Epithelial cell of esophagus (primary cell): ENCODE measurements around the gene TMPRSS9.

Experiments used
- DNase-seq: peaks from one replicate; pipeline ENCODE4 v3.0.0; 2010; ENCODE audit warnings: low read depth
- H3K4me3 ChIP-seq: 2 replicates; pipeline ENCODE4 v1.5.1; 2011; ENCODE audit warnings: mild to moderate bottlenecking, low read length, control low read depth
- TF ChIP-seq, protein P1 (sequence below): IDR thresholded peaks from 2 replicates; pipeline ENCODE4 v1.5.1; 2011; ENCODE audit warnings: low read depth, mild to moderate bottlenecking, low read length, control low read depth, inconsistent platforms; ENCODE audit not compliant: insufficient read depth; ENCODE audit errors: missing control alignments

TMPRSS9 gene

DNA sequence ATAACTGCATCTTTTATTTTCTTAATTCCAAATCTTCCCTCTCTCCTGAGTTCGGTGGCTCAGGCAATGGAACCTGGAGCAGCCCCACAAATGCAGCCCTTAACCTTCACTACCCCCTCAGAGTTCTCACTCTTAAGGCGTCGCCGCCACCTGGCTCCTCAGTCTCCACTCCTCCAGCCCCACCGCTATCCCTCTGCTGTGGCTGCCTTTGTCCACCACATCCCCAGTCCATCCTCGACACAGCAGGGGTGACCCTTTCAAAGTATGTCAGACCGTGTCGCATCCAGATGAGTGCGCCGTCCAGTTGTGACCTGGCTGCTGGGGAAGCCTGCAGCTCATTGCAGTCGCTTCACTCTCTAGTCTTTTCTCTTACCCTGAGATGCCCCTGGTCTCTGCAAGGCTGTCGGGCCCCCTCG lies 30.6 kb upstream of the TMPRSS9 start:
- no peak for DNase-seq
- TF ChIP-seq, protein P1, sequence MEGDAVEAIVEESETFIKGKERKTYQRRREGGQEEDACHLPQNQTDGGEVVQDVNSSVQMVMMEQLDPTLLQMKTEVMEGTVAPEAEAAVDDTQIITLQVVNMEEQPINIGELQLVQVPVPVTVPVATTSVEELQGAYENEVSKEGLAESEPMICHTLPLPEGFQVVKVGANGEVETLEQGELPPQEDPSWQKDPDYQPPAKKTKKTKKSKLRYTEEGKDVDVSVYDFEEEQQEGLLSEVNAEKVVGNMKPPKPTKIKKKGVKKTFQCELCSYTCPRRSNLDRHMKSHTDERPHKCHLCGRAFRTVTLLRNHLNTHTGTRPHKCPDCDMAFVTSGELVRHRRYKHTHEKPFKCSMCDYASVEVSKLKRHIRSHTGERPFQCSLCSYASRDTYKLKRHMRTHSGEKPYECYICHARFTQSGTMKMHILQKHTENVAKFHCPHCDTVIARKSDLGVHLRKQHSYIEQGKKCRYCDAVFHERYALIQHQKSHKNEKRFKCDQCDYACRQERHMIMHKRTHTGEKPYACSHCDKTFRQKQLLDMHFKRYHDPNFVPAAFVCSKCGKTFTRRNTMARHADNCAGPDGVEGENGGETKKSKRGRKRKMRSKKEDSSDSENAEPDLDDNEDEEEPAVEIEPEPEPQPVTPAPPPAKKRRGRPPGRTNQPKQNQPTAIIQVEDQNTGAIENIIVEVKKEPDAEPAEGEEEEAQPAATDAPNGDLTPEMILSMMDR = no peak
- peak overlapping the region; percentile 95 for H3K4me3 ChIP-seq

DNA sequence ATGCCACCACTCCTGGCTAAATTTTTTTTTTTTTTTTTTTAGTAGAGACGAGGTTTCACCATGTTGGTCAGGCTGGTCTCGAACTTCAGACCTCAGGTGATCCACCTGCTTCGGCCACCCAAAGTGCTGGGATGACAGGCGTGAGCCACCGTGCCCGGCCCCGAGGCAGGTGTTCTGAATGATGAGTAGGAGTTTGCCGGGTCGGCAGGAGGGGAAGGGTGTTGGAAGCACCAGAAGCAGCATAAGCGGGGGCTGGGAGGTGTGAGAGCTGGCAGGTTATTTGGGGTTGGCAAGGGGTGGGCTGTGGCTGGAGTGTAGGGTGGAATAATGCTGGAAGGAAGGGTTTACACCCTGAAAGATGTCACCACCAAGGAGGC lies 29.8 kb upstream of the TMPRSS9 start:
- DNase-seq = no peak
- no peak overlapping the region for H3K4me3 ChIP-seq
- TF ChIP-seq, protein P1 = no peak

DNA sequence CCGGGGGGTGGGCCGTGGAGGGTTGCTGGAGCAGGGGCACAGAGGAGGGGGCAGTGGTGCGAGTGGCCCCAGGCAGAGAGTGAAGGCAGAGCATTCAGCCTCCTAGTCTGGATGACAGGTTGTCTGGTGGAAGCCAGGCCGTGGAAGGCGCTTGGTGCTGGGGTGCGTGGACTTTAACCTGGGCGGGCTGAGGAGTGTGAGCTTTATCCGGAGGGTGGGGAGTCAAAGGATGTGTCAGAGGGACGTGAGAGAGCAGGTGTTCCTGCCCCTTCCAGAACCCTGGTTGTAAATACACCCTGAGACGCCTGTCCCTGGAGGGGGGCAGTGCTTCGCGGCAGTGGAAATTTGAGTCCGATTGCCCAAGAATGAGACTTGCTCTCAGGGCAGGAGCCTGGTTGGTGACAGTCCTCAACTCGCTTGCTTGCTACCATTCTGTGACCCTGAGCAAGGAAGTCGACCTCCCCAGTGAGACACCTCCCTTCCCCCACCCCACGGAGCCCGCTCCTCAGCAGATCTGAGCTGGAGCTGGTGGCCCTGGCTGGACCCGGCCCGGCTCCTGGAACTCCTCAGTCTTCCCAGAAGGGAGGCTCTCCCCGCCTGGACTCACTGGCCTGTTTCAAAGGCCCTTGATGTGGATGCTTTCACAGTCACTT lies 29.3 kb upstream of the TMPRSS9 start:
- H3K4me3 ChIP-seq = no peak overlapping the region
- no peak for DNase-seq
- TF ChIP-seq, protein P1 = no peak

DNA sequence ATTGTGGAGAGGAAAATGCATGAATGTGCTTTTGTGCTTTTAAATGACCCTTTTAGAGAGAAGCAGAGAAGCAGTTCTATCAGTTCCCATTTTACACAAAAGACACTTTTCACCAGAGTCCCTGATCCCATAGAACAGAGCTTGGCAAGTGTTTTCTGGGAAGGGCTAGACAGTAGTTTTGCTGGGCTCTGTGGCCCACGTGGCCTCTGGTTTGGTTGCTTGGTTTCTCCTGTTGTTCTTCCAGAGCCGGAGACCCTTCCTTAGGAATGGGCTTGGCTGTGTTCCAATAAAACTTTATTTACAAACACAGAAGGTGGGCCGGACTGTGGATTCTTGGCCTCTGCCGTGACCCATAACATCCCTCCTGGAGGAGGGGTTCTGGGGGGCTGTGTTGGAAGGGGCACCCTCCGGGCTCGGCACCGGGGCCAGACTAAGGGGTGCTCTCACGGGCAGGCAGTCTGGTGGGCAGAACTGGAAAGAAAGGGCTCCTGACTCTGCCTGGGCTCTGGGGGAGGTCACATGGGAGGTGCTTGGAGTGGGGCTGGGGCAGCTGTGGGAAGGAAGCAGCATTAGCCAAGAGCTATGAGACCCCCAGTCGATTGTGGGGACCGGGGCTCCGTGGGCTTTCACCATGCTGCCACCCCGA lies 28.3 kb upstream of the TMPRSS9 start:
- TF ChIP-seq, protein P1 = no peak
- DNase-seq = no peak
- no peak overlapping the region for H3K4me3 ChIP-seq

DNA sequence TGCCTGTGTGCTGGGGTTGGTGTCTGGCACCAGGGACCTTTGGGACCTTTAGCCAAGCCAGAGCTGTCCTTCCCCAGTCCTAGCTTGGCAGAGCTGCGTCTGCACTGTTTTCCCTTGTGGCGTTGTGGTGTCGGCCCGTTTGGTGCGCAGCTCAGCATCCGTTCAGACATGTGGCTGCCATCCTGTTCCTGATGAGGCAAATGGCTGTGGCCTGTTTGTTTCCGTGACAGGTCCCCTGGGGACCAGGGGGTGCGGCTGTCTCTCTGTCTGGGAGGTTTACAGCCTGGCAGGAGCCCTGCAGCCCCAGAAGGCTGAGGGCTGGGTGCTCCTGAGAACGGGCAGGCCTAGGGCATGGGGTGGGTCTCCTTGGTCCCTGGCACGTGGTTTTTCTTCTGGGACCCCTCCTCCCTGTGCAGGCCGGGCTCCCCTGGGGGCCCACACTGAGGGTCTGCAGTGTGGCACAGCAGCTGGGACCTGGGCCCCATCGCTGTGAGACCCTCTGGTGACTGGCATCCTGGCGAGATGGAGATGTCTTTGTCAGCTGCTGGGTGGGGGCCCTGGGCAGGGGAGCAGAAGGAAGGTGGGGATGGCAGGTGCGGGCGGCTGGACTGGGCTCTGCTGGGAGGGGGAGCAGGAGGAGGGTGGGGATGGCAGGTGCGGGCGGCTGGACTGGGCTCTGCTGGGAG lies 27.6 kb upstream of the TMPRSS9 start:
- DNase-seq = no peak
- H3K4me3 ChIP-seq = no peak overlapping the region
- TF ChIP-seq, protein P1 = no peak

DNA sequence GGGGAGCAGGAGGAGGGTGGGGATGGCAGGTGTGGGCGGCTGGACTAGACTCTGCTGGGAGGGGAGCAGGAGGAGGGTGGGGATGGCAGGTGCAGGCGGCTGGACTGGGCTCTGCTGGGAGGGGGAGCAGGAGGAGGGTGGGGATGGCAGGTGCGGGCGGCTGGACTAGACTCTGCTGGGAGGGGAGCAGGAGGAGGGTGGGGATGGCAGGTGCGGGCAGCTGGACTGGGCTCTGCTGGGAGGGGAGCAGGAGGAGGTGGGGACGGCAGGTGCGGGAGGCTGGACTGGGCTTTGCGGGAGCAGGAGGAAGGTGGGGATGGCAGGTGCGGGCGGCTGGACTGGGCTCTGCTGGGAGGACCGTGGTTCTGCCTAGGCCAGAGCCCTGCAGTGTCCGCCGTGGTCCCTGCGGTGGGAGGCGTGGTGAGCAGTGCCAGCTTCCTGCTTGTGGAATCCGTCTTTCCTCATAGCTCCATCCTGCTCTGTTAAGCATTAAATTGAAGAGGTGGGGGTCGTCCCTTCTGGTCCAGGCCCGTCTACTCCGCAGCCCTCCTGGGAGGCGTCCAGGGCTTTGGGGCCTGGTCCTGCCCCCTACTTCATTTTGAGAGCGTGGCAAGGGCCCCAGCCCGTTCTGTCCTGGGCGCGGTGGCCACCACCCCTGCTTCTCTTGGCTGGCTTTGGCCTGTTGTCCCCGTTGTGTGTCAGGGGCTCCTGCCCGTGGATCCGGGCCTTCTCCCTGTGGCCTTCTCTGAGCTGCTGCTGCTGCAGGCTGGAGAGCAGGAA lies 26.8 kb upstream of the TMPRSS9 start:
- TF ChIP-seq, protein P1 = no peak
- no peak overlapping the region for H3K4me3 ChIP-seq
- DNase-seq = no peak
